ENCODE measurements around the gene PRPF38B. TPM values are rescaled to one million over a fixed set of nuclear protein-coding genes. Genes with fewer than 3 reads are reported as not detected.

PRPF38B gene
- total RNA-seq, 4 donors from 2014 or later, result 25.0 to 41.0 (median 29.8) TPM

DNA sequence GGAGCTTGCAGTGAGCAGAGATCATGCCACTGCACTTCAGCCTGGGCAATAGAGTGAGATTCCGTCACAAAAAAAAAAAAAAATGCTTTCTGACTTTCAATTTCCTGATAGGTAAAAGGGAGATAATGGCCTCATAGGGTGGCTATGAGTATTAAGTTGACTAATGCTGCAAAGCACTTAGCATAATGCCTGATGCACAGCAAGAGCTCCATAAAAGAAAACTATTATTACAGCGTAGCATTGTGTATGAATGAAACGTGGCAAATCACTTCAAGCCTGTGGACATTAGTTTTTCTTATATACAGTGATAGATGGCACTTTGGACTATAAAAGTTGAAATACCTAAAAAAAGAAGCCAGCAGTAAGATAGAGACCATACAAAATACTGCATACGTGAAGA lies 37.4 kb downstream of the PRPF38B start:
- H3K4me1 ChIP-seq, result no peaks in the 10 kb centered on the region
- DNase-seq, result no peak
- 88 to 89% methylated on average over 4 of the region's 4 CpGs for WGBS, 2 donors
- no peak overlapping the region for H3K4me3 ChIP-seq (replicated peaks in 1 of 3)
- no peaks in the 10 kb centered on the region for H3K27me3 ChIP-seq
- no peaks in the 10 kb centered on the region for H3K9me3 ChIP-seq
- intact Hi-C loops (cut with DNase I), result no loop called here
- H3K36me3 ChIP-seq, result no peaks in the 10 kb centered on the region
- no peak overlapping the region for H3K27ac ChIP-seq
- TF ChIP-seq, protein P1, sequence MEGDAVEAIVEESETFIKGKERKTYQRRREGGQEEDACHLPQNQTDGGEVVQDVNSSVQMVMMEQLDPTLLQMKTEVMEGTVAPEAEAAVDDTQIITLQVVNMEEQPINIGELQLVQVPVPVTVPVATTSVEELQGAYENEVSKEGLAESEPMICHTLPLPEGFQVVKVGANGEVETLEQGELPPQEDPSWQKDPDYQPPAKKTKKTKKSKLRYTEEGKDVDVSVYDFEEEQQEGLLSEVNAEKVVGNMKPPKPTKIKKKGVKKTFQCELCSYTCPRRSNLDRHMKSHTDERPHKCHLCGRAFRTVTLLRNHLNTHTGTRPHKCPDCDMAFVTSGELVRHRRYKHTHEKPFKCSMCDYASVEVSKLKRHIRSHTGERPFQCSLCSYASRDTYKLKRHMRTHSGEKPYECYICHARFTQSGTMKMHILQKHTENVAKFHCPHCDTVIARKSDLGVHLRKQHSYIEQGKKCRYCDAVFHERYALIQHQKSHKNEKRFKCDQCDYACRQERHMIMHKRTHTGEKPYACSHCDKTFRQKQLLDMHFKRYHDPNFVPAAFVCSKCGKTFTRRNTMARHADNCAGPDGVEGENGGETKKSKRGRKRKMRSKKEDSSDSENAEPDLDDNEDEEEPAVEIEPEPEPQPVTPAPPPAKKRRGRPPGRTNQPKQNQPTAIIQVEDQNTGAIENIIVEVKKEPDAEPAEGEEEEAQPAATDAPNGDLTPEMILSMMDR (IDR thresholded peaks at IDR 0.05), result no peak
- TF ChIP-seq POLR2A (IDR thresholded peaks at IDR 0.05), result no peak

DNA sequence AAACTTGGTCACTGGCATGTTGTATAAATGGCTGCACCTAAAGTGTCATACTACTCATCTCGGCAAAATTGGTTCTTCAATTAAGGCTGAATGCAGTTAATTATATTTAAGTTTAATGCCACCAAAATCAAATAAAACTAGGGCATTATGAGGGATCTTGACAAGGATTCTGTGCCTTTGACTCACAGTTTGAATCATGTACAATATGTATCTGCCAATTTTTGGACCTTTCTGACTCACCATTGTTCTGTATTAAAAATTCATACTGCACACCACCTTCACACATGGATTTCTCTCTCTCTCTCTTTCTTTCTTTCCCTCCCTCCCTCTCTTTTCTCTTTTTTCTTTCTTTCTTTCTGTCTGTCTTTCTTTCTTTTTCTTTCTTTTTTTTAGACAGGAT lies 40.3 kb downstream of the PRPF38B start:
- H3K9me3 ChIP-seq, result no peaks in the 10 kb centered on the region
- H3K27ac ChIP-seq, result no peak overlapping the region
- H3K36me3 ChIP-seq, result no peaks in the 10 kb centered on the region
- no peak overlapping the region for H3K4me3 ChIP-seq (replicated peaks in 1 of 3)
- no peaks in the 10 kb centered on the region for H3K27me3 ChIP-seq
- intact Hi-C loops (cut with DNase I), result no loop called here
- H3K4me1 ChIP-seq, result no peaks in the 10 kb centered on the region
- 97% methylated on average over 1 of the region's 1 CpG for WGBS, 2 donors
- TF ChIP-seq POLR2A (IDR thresholded peaks at IDR 0.05), result no peak
- no peak for DNase-seq

DNA sequence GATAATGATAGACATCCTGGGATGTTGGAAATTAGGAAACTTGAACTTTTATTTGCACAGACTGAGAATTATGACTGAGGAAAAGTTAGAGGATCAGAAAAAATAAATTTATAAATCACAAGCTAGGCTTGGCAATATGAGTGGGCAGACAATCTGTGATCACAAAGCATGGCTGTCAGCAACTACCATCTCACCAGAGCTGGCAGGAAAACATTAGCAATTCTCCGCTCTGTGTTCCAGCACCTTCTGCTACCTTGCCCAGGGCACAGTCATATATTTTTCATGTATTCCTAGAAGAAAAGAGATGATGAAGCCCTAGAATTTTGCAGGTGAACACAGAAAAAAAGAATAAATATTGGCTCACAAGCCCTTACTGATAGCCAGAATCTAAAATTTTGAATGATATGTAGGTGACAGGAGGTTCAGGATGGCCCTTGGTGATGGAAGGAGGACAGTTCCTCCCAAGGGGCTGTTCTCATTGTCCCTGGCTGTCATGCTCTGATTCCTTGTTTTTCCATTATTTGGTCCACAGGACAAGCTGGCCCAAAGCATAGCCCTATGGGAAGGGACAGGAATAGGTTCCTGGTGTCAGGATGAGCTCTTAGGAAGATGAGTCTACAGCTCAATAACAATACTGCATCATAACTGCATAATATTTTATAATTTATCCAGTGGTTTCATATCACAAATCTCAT lies 42.2 kb downstream of the PRPF38B start:
- Histone ChIP-seq H3K27me3 (no peaks in the 10 kb centered on the region), H3K4me3 (replicated peaks in 1 of 3) (no peak overlapping the region), H3K9me3 (no peaks in the 10 kb centered on the region), H3K36me3 (no peaks in the 10 kb centered on the region), H3K27ac (no peak overlapping the region), H3K4me1 (no peaks in the 10 kb centered on the region)
- 97% methylated on average over 1 of the region's 1 CpG for WGBS, 2 donors
- no peak for DNase-seq
- no peak for TF ChIP-seq POLR2A (IDR thresholded peaks at IDR 0.05)
- TF ChIP-seq, protein P1 (IDR thresholded peaks at IDR 0.05), result no peak
- intact Hi-C loops (cut with DNase I), result no loop called here

DNA sequence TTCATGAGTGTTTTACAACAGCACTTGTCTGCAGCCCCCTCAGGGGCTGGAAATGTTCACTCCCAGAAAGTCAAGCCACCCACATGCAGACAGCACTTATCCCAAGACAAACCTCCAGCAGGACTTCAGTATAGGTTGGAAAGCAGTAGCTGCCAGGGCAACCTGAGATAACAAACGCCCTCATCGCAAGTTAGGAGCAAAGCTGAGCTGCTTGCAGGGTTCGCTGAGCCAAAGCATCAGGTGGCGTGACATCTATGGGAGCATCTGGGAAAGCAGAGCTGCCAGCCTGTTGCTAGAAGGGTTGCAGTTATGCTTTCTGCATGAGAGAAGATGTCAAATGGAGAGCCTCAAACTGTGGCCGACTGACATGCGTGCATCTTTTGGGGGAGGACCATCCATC lies 50.1 kb downstream of the PRPF38B start:
- intact Hi-C loops (cut with DNase I), result no loop called here
- WGBS, 2 donors, result 72 to 73% methylated on average over 6 of the region's 6 CpGs
- no peaks in the 10 kb centered on the region for H3K36me3 ChIP-seq

DNA sequence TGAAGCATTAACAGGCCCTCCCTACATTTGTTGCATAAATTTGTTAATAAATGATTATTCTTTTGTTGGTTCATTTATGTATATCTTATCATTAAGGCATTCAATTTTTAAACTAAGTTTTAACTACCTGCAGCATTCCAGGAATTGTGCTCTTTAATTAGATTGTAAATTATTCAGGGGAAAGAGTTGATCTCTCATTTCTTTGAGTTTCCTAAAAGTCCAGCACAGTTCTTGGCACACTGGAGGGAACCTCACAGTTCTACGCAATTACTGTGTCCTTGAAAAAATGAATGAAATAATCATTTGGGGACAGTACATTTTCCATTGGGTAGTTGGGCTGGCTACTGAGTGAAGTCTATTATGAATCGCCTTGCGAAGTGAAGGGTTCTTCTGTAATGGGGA lies 53.9 kb downstream of the PRPF38B start:
- TF ChIP-seq, protein P1 (IDR thresholded peaks at IDR 0.05), result no peak
- TF ChIP-seq POLR2A (IDR thresholded peaks at IDR 0.05), result no peak
- Histone ChIP-seq H3K27ac (peak overlapping the region in 2 of 3 donors; percentile 94 to 95), H3K27me3 (no peaks in the 10 kb centered on the region), H3K4me1 (peaks cover 13 to 19% of the 10 kb centered on the region in 2 donors), H3K9me3 (no peaks in the 10 kb centered on the region), H3K36me3 (no peaks in the 10 kb centered on the region), H3K4me3 (replicated peaks in 1 of 3) (no peak overlapping the region)
- intact Hi-C loops (cut with DNase I), result loop anchor here (2.0 kb wide), 1 partner anchor 53 kb away; the partner anchor contains the start of gene PRPF38B
- no peak for DNase-seq
- WGBS, 2 donors, result 25 to 39% methylated on average over 3 of the region's 3 CpGs

More for the DNA sequence above, 50.1 kb downstream of the PRPF38B start:
- no peak for TF ChIP-seq POLR2A (IDR thresholded peaks at IDR 0.05)
- TF ChIP-seq, protein P1 (IDR thresholded peaks at IDR 0.05), result no peak
- no peak for DNase-seq
- Histone ChIP-seq H3K27ac (no peak overlapping the region), H3K4me1 (no peaks in the 10 kb centered on the region), H3K27me3 (no peaks in the 10 kb centered on the region), H3K4me3 (replicated peaks in 1 of 3) (no peak overlapping the region), H3K9me3 (no peaks in the 10 kb centered on the region)

Data from thyroid gland (tissue), 4 donors.